ENCODE measurements around the gene KCNMA1.

The KCNMA1 gene

GRCh38 chr10:77631241-77631640 lies 6.4 kb downstream of the KCNMA1 start:
- H3K4me1 Mint-ChIP-seq (ENCODE audit: low read depth): no peaks in the 10 kb centered on the region
- peaks cover 24% of the 10 kb centered on the region for H3K27me3 Mint-ChIP-seq (ENCODE audit: low read depth)
- H3K4me3 Mint-ChIP-seq: no peak overlapping the region
- no peak overlapping the region for H3K27ac Mint-ChIP-seq
- no peaks in the 10 kb centered on the region for H3K9me3 Mint-ChIP-seq
- no peaks in the 10 kb centered on the region for H3K36me3 Mint-ChIP-seq (ENCODE audit: low read depth)

- H3K4me3 Mint-ChIP-seq: no peak overlapping the region
- peaks cover 17% of the 10 kb centered on the region for H3K27me3 Mint-ChIP-seq (ENCODE audit: low read depth)
- no peaks in the 10 kb centered on the region for H3K9me3 Mint-ChIP-seq
- no peak overlapping the region for H3K27ac Mint-ChIP-seq
- H3K36me3 Mint-ChIP-seq (ENCODE audit: low read depth): no peaks in the 10 kb centered on the region
- H3K4me1 Mint-ChIP-seq (ENCODE audit: low read depth): no peaks in the 10 kb centered on the region
Measured at GRCh38 chr10:77630507-77630848, 7.1 kb downstream of the KCNMA1 start.

GRCh38 chr10:77629775-77630506 lies 7.7 kb downstream of the KCNMA1 start:
- Mint-ChIP-seq H3K36me3 (ENCODE audit: low read depth) (no peaks in the 10 kb centered on the region), H3K27me3 (ENCODE audit: low read depth) (peaks cover 11% of the 10 kb centered on the region), H3K4me3 (no peak overlapping the region), H3K9me3 (no peaks in the 10 kb centered on the region), H3K27ac (no peak overlapping the region), H3K4me1 (ENCODE audit: low read depth) (no peaks in the 10 kb centered on the region)

- Mint-ChIP-seq H3K4me1 (ENCODE audit: low read depth) (no peaks in the 10 kb centered on the region), H3K27me3 (ENCODE audit: low read depth) (peaks cover 3% of the 10 kb centered on the region), H3K4me3 (no peak overlapping the region), H3K9me3 (no peaks in the 10 kb centered on the region), H3K27ac (no peak overlapping the region), H3K36me3 (ENCODE audit: low read depth) (no peaks in the 10 kb centered on the region)
Measured at GRCh38 chr10:77628906-77629730, 8.5 kb downstream of the KCNMA1 start.

DNA sequence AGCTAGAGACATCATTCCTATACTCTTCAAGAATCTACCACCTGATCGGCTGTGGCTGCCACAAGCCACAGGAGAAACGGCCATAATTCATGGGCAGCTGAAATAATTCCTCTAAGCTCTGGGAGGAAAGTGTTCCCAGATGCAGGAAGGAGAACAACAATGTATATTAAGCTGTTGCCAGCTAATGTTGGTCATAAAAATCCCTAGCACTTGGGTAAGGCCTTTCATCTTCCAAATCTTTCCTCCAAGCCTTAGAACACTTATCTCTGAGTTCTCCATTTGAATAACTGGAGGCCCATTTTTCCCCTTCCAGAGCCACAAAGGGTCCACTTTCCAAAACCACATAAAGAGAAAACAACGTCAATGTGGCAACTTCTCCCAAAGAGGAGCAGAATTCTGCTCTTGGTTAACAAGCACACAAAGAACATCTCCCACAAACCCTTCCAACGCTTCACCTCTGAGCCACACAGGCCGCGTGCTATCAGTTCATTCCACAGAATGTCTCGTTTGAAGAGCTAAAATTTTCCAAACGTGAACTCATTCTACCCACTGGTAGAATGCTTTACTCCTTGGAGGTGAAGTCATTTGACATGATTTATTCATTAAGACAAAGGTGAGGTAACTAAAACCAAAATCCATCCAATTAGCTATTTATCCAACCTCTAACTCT lies 11.2 kb downstream of the KCNMA1 start:
- Mint-ChIP-seq H3K4me3 (no peak overlapping the region), H3K27me3 (ENCODE audit: low read depth) (no peaks in the 10 kb centered on the region), H3K4me1 (ENCODE audit: low read depth) (no peaks in the 10 kb centered on the region), H3K9me3 (no peaks in the 10 kb centered on the region), H3K36me3 (ENCODE audit: low read depth) (no peaks in the 10 kb centered on the region), H3K27ac (no peak overlapping the region)

GRCh38 chr10:77625379-77625778 lies 12.2 kb downstream of the KCNMA1 start:
- H3K4me3 Mint-ChIP-seq: no peak overlapping the region
- no peaks in the 10 kb centered on the region for H3K27me3 Mint-ChIP-seq (ENCODE audit: low read depth)
- no peaks in the 10 kb centered on the region for H3K4me1 Mint-ChIP-seq (ENCODE audit: low read depth)
- no peaks in the 10 kb centered on the region for H3K36me3 Mint-ChIP-seq (ENCODE audit: low read depth)
- H3K9me3 Mint-ChIP-seq: no peaks in the 10 kb centered on the region
- no peak overlapping the region for H3K27ac Mint-ChIP-seq

DNA sequence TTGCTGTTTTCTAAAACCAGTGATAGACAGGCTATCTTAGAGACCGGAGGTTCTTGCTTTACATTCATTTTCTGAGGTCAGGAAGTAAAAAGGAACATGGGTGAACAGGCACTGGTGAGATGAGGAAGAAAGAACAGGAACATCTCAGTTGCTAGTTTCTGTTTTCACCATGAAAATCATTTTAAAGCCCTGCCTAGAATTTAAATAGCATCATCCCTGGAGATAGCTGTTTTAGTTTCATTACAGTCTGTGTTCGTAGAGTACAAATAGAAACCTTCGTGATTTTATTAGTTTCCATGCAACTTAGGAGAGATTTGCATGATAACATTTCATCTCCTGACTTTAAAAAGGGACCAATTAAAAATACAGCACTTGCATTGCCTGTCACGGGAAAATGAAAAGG lies 14.7 kb downstream of the KCNMA1 start:
- Mint-ChIP-seq H3K9me3 (no peaks in the 10 kb centered on the region), H3K4me1 (ENCODE audit: low read depth) (no peaks in the 10 kb centered on the region), H3K4me3 (no peak overlapping the region), H3K27ac (no peak overlapping the region), H3K36me3 (ENCODE audit: low read depth) (no peaks in the 10 kb centered on the region), H3K27me3 (ENCODE audit: low read depth) (no peaks in the 10 kb centered on the region)

DNA sequence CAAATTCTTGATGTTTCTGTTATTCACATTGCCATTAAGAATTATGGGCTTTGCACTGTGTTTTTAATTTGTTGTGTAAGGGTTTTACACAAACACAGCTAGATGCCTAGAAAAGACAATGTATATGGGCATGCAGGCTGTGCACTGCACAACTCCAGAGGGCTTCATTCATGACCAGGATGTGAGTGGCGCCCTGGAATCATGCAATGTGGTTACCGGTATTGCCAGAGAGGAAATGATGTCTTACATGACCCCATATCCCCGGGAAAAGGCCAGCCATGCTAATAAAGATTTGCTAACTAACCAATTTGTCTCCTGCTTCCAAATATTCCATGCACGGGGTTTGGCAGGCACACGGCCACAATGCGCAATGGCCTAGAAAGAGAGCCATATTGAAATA lies 16.9 kb downstream of the KCNMA1 start:
- Mint-ChIP-seq H3K27ac (no peak overlapping the region), H3K36me3 (ENCODE audit: low read depth) (no peaks in the 10 kb centered on the region), H3K4me1 (ENCODE audit: low read depth) (no peaks in the 10 kb centered on the region), H3K9me3 (no peaks in the 10 kb centered on the region), H3K4me3 (no peak overlapping the region), H3K27me3 (ENCODE audit: low read depth) (no peaks in the 10 kb centered on the region)

DNA sequence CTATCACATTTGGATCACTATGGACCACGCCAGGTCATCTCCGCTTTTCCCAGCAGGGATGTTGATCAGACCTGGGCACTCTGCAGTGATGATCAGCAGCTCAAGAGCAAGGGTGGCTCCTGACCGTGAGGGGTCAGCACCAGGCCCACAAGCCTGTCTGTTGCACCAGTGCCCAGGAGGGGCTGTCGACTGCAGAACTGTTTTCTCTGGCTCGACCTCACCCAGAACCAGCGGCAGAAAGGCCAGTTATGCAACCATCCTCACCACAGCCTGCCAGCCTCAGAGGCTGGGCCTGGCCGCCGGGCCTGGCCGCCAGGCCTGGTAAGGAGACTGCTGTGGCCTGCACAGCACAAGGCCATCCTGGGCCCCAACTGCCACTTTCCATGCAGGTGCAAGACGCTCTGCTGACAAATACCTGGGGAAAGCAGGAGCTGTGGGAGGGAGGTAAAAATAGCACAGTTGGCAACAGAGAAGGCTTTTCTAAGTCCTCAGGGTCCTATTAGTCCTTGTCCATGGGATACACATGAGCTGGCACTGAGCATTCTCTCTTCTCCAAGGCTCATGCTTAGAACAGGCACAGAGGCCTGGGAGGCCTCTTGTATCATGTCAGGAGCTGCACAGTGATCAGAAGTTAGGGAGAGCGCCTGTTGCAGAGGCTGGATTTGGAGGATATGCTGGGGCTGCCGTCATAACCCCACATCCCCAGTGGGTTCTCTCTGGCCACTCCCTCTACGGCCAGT lies 17.5 kb downstream of the KCNMA1 start:
- Mint-ChIP-seq H3K4me3 (no peak overlapping the region), H3K27ac (no peak overlapping the region), H3K9me3 (no peaks in the 10 kb centered on the region), H3K4me1 (ENCODE audit: low read depth) (no peaks in the 10 kb centered on the region), H3K27me3 (ENCODE audit: low read depth) (no peaks in the 10 kb centered on the region), H3K36me3 (ENCODE audit: low read depth) (no peaks in the 10 kb centered on the region)

GRCh38 chr10:77618117-77618516 lies 19.5 kb downstream of the KCNMA1 start:
- H3K4me1 Mint-ChIP-seq (ENCODE audit: low read depth): no peaks in the 10 kb centered on the region
- no peak overlapping the region for H3K4me3 Mint-ChIP-seq
- H3K27me3 Mint-ChIP-seq (ENCODE audit: low read depth): peaks cover 4% of the 10 kb centered on the region
- no peak overlapping the region for H3K27ac Mint-ChIP-seq
- no peaks in the 10 kb centered on the region for H3K9me3 Mint-ChIP-seq
- no peaks in the 10 kb centered on the region for H3K36me3 Mint-ChIP-seq (ENCODE audit: low read depth)

- Mint-ChIP-seq H3K9me3 (no peaks in the 10 kb centered on the region), H3K4me1 (ENCODE audit: low read depth) (no peaks in the 10 kb centered on the region), H3K27ac (no peak overlapping the region)
Measured at GRCh38 chr10:77616766-77617165, 20.8 kb downstream of the KCNMA1 start.

DNA sequence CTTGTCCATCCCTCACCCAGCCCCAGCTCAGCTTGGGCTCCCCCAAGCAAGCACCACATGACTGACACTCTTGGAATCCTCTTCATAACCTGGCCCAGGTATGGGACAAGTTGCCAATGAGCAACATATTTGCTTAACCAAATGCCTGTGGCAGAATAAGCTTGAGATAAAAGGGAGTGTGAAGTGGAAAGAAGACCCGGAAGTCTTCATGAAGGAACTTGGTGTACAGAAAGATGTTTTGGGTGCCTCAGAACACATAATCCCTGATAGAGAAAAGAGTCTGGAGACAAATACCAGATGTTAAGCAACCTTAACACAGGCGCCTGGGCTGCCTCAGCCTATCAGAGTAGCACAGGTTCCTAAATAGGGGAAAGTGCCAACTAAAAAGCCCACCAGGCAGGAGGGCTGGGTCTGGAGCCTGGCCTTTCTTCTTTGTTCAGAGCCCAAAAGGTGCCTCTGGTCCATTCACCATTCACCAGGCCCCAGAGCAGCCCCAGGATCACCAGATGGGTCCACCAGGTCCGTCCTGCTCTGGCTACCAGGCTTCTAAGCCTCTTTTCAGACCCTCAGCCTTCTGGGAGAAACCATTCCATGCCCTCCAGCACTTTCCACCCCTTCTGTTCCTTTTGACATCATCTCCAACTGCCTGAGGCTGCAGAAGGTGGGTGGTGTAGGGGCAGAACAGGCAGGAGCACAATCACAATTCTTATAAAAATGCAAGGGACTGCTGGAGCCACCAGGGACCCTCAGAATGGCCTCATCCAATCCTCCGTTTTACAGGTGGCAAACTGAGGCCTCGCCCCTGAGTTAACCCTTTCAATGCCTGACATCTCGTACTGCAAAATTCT lies 22.6 kb downstream of the KCNMA1 start:
- Mint-ChIP-seq H3K36me3 (ENCODE audit: low read depth) (no peaks in the 10 kb centered on the region), H3K27ac (no peak overlapping the region), H3K4me1 (ENCODE audit: low read depth) (no peaks in the 10 kb centered on the region), H3K27me3 (ENCODE audit: low read depth) (peaks cover 8% of the 10 kb centered on the region), H3K4me3 (no peak overlapping the region), H3K9me3 (no peaks in the 10 kb centered on the region)

More at GRCh38 chr10:77616766-77617165, 20.8 kb downstream of the KCNMA1 start:
- H3K4me3 Mint-ChIP-seq: no peak overlapping the region
- peaks cover 8% of the 10 kb centered on the region for H3K27me3 Mint-ChIP-seq (ENCODE audit: low read depth)
- H3K36me3 Mint-ChIP-seq (ENCODE audit: low read depth): no peaks in the 10 kb centered on the region

GRCh38 chr10:77613476-77614130 lies 24.0 kb downstream of the KCNMA1 start:
- no peaks in the 10 kb centered on the region for H3K36me3 Mint-ChIP-seq (ENCODE audit: low read depth)
- peaks cover 8% of the 10 kb centered on the region for H3K27me3 Mint-ChIP-seq (ENCODE audit: low read depth)
- H3K4me3 Mint-ChIP-seq: no peak overlapping the region
- H3K27ac Mint-ChIP-seq: no peak overlapping the region
- no peaks in the 10 kb centered on the region for H3K4me1 Mint-ChIP-seq (ENCODE audit: low read depth)
- H3K9me3 Mint-ChIP-seq: no peaks in the 10 kb centered on the region

All from T-helper 1 cell treated with Interleukin-12 subunit alpha and Interleukin-12 subunit beta and Interleukin-4 antibody, amounts not matched to agents 30 μg/mL and 1 μg/mL, for 36 hours (primary cell).